HG03025 (cell line): Measurements from ENCODE around the gene ABHD11.
"Not testable (repeated sequence)": the region's sequence is repeated elsewhere in the genome, so short reads cannot be mapped to it uniquely, and the experiment has no call there.

Experiments
- ATAC-seq: cut with Tn5 transposase; IDR thresholded peaks from one replicate; pipeline ENCODE4 v1.9.1; 2021; ENCODE audit warnings: mild to moderate bottlenecking, moderate library complexity; ENCODE audit not compliant: unreplicated experiment, low FRiP score

ABHD11 gene

DNA sequence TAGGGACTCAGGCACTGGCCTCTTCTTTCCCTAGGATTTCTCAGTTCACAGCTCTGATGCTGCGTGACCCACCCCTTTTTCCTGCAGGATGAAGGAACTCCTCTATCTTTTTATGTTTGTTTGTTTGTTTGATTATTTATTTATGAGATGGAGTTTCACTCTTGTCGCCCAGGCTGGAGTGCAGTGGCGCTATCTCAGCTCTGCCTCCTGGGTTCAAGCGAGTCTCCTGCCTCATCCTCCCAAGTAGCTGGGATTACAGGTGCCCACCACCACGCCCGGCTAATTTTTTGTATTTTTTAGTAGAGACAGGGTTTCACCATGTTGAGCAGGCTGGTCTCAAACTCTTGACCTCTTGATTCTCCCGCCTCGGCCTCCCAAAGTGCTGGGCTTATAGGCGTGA lies 18.2 kb downstream of the ABHD11 start:
- ATAC-seq: not testable (repeated sequence)

GRCh38 chr7:73719806-73720169 lies 18.8 kb downstream of the ABHD11 start:
- ATAC-seq: no peak

GRCh38 chr7:73718905-73719805 lies 19.4 kb downstream of the ABHD11 start, which contains the start of gene STX1A:
Gene STX1A (minus strand): TSS chr7:73719669. CDS start chr7:73719631, 38 bp downstream.
- ATAC-seq: peak; percentile 38

GRCh38 chr7:73718438-73718881 lies 20.1 kb downstream of the ABHD11 start:
- no peak for ATAC-seq

DNA sequence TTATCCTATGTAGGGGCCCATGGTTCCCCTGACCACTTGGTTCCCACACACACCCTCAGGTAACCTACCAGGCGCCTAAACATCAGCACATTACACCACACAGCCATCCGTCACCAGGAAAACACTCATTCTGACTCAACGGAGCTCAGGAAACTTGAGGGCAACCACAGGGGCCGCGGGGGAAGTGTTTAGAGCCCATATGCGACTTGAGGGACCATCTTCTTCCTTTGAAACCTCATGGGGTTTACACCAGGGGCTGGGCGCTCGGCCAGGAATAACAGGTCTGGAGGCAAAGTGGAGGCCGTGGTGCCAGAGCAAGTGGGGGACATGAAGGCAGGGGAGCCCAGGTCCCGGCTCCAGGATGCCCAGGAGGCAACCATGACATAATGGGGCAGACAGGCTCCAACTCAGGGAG lies 20.6 kb downstream of the ABHD11 start:
- no peak for ATAC-seq

GRCh38 chr7:73717025-73717807 lies 21.4 kb downstream of the ABHD11 start:
- ATAC-seq: no peak

- ATAC-seq: no peak
Observed at GRCh38 chr7:73716318-73716890, 22.2 kb downstream of the ABHD11 start.

- ATAC-seq: no peak
Observed at GRCh38 chr7:73715648-73716317, 22.8 kb downstream of the ABHD11 start.

- not testable (repeated sequence) for ATAC-seq
Observed at GRCh38 chr7:73713319-73713718, 25.3 kb downstream of the ABHD11 start.

DNA sequence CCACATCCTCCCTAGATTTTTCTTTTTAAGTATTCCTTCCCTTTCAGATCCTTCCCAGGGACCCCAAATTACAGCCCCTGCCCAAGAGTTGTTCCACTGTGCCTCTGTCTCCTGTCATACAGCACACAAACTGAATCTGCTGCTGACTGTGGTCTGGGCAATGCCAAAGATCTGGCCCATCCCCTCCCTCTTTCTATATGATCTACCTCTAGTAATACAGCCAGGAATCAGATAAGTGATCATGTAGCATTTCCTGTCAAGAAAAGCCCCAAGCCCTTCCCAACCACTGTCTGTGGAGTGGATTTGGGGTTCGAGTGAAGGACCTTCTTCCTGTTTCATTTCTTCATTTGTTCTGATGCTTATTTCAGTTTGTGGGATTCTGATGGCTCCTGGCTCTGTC lies 25.8 kb downstream of the ABHD11 start:
- no peak for ATAC-seq

- no peak for ATAC-seq
Observed at GRCh38 chr7:73708961-73709549, 29.5 kb downstream of the ABHD11 start.

- ATAC-seq: no peak
Observed at GRCh38 chr7:73707045-73707631, 31.5 kb downstream of the ABHD11 start.

- ATAC-seq: no peak
Observed at GRCh38 chr7:73706126-73707044, 32.2 kb downstream of the ABHD11 start.

GRCh38 chr7:73705551-73705920 lies 33.1 kb downstream of the ABHD11 start:
- no peak for ATAC-seq

DNA sequence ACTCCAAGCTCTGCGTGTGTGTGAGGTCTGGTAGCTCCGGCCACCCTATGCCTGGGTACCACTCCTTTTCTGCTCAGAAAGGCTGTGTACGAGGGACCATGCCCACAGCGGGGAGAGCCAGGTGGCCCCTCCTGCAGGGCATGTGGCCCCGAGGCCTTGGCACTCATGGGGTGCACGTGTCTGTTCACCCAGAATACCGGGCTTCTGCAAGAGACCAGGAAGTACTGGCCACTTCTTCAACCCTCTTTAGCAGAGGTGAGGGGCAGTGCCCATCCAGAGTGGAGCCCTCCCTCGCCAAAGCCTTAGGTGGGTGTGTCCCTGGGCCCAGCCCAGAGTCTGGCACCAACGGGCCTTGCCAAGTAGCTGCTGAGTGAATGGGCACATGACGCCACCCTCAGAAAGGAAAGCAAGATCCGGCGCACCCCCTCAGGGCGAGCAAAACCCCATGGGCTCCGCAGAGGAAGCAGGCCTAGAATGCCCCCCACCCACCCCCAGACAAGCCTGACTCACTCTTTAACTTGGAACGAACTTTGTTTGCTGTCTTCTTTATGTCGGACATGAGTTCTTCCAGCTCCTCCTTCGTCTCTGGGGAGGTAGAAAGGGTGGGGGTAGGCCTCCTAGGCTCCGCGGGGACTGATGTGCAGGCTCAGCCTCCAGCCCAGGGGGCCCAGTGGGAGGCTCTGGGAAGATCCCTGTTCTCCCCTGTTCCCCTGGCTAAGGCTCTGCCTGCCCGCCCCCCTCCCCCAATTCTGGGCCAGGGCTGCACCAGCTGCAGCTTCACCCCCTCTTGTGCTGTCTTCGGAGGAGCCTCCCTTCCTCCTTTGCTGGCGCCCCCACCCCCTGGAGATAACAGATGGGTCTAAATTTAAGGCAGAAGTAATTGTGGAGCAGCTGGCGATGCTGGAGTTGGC lies 33.7 kb downstream of the ABHD11 start:
- no peak for ATAC-seq

GRCh38 chr7:73703757-73704639 lies 34.6 kb downstream of the ABHD11 start:
- ATAC-seq: no peak

DNA sequence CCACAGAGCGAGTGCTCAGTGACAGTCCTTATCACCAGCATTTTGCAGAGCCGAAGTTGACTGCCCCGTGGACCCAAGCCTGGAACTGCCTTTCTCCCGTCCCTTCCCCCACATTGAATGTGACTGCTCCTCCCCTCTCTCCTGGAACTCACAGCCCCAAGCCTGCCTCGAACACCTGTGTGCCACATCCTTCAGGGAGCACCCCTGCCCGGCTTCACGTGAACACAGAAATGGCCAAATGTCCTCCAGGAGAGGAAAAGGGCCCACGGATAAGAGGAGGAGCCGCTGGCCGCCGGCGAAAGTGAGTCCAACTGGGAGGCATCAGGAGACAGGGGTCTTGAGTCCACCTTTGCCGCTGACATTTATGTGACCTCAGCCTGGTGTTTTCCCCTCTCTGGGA lies 35.4 kb downstream of the ABHD11 start:
- ATAC-seq: no peak
